Measurements from ENCODE around the gene GSTA2. TPM values are rescaled to one million over a fixed set of nuclear protein-coding genes. Genes with fewer than 3 reads are reported as not detected.
"Not testable (repeated sequence)": the region's sequence is repeated elsewhere in the genome, so short reads cannot be mapped to it uniquely, and the experiment has no call there.

Gene GSTA2
- total RNA-seq, 4 donors from 2014 or later: 0.27 TPM; not detected in 3

GRCh38 chr6:52724406-52725121 is 38.7 kb downstream of the GSTA2 start:
- no peak for TF ChIP-seq POLR2A (IDR thresholded peaks at IDR 0.05)
- TF ChIP-seq, protein P1, sequence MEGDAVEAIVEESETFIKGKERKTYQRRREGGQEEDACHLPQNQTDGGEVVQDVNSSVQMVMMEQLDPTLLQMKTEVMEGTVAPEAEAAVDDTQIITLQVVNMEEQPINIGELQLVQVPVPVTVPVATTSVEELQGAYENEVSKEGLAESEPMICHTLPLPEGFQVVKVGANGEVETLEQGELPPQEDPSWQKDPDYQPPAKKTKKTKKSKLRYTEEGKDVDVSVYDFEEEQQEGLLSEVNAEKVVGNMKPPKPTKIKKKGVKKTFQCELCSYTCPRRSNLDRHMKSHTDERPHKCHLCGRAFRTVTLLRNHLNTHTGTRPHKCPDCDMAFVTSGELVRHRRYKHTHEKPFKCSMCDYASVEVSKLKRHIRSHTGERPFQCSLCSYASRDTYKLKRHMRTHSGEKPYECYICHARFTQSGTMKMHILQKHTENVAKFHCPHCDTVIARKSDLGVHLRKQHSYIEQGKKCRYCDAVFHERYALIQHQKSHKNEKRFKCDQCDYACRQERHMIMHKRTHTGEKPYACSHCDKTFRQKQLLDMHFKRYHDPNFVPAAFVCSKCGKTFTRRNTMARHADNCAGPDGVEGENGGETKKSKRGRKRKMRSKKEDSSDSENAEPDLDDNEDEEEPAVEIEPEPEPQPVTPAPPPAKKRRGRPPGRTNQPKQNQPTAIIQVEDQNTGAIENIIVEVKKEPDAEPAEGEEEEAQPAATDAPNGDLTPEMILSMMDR (IDR thresholded peaks at IDR 0.05): peak in 4 of 6 experiments; percentile 45 to 58 (median 51)
- Histone ChIP-seq H3K4me1 (peaks cover 5 to 14% of the 10 kb centered on the region in 2 donors), H3K4me3 (replicated peaks in 1 of 3) (no peak overlapping the region), H3K36me3 (no peaks in the 10 kb centered on the region), H3K27ac (peak overlapping the region in 1 of 3 donors; percentile 37), H3K9me3 (no peaks in the 10 kb centered on the region), H3K27me3 (no peaks in the 10 kb centered on the region)
- intact Hi-C loops (cut with DNase I): no loop called here
- 79 to 81% methylated on average over 13 of the region's 13 CpGs for WGBS, 2 donors
- DNase-seq: peak; percentile 83 to 92

- no peaks in the 10 kb centered on the region for H3K36me3 ChIP-seq
- no peak for DNase-seq
- H3K27ac ChIP-seq: peak overlapping the region in 1 of 3 donors; percentile 0
- H3K4me1 ChIP-seq: peaks cover 5 to 14% of the 10 kb centered on the region in 2 donors
- no peak overlapping the region for H3K4me3 ChIP-seq (replicated peaks in 1 of 3)
- WGBS, 2 donors: 61 to 69% methylated on average over 2 of the region's 2 CpGs
- H3K9me3 ChIP-seq: no peaks in the 10 kb centered on the region
- intact Hi-C loops (cut with DNase I): no loop called here
- no peaks in the 10 kb centered on the region for H3K27me3 ChIP-seq
- TF ChIP-seq, protein P1 (IDR thresholded peaks at IDR 0.05): no peak
- no peak for TF ChIP-seq POLR2A (IDR thresholded peaks at IDR 0.05)
Measured at GRCh38 chr6:52724042-52724405, 39.3 kb downstream of the GSTA2 start.

DNA sequence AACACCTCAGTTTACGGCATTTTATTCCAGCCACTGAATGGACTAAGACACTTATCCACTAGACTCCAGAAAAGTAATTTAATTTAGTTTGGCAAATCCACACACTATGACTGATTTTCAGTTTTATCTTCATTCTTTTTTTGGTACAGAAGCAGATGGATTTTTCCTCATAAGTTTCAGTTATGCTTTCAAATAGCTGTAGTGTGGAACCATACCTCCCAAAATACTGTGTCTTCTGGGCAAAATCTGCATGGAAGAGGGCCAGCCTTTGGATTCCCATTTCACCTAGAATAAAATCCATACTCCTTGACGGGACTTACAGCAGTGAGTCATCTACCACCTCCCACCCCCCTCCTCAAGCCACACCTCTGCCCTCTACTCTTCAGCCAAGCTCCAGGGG is 43.0 kb downstream of the GSTA2 start:
- no peaks in the 10 kb centered on the region for H3K36me3 ChIP-seq
- no peaks in the 10 kb centered on the region for H3K27me3 ChIP-seq
- H3K27ac ChIP-seq: no peak overlapping the region
- H3K9me3 ChIP-seq: no peaks in the 10 kb centered on the region
- peaks cover 0 to 9% of the 10 kb centered on the region in 2 donors for H3K4me1 ChIP-seq
- intact Hi-C loops (cut with DNase I): no loop called here
- no peak for DNase-seq
- no peak overlapping the region for H3K4me3 ChIP-seq (replicated peaks in 1 of 3)
- 38 to 84% methylated on average over 2 of the region's 2 CpGs for whole genome bisulfite sequencing, 2 donors
- no peak for TF ChIP-seq POLR2A (IDR thresholded peaks at IDR 0.05)
- TF ChIP-seq, protein P1 (IDR thresholded peaks at IDR 0.05): no peak

GRCh38 chr6:52718550-52718949 is 44.7 kb downstream of the GSTA2 start:
- DNase-seq: no peak
- no peaks in the 10 kb centered on the region for H3K4me1 ChIP-seq
- no peak overlapping the region for H3K4me3 ChIP-seq (replicated peaks in 1 of 3)
- H3K36me3 ChIP-seq: no peaks in the 10 kb centered on the region
- TF ChIP-seq, protein P1 (IDR thresholded peaks at IDR 0.05): no peak
- TF ChIP-seq POLR2A (IDR thresholded peaks at IDR 0.05): no peak
- H3K9me3 ChIP-seq: no peaks in the 10 kb centered on the region
- H3K27ac ChIP-seq: no peak overlapping the region
- intact Hi-C loops (cut with DNase I): no loop called here
- no peaks in the 10 kb centered on the region for H3K27me3 ChIP-seq

DNA sequence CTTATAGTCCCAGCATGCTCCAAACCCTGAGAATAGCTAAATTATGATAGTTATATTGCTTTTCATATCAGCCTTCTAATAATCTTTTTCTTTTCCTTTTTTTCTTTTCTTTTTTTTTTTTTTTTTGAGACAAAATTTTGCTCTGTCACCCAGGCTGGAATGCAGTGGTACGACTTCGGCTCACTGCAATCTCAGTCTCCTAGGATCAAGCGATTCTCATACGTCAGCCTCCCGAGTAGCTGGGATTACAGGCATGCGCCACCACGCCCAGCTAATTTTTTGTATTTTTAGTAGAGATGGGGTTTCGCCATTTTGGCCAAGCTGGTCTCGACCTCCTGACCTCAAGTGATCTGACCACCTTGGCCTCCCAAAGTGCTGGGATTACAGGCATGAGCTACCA is 48.5 kb downstream of the GSTA2 start:
- H3K9me3 ChIP-seq; intact Hi-C loops (cut with DNase I); H3K4me1 ChIP-seq; H3K4me3 ChIP-seq (replicated peaks in 1 of 3); H3K27ac ChIP-seq; H3K36me3 ChIP-seq; DNase-seq; H3K27me3 ChIP-seq: not testable (repeated sequence)
- WGBS, 2 donors: 87 to 93% methylated on average over 9 of the region's 9 CpGs

Data from thyroid gland (tissue), 4 donors.